ENCODE measurements around the gene ATF7IP.
A peak's percentile ranks its signal among the peaks of the same experiment; 100 is the strongest.

ATF7IP gene

GRCh38 chr12:14403711-14404196 lies 38.3 kb downstream of the ATF7IP start:
- TF ChIP-seq EGR1 (IDR thresholded peaks at IDR 0.05) (no peak), ZBTB7A (IDR thresholded peaks at IDR 0.05; ENCODE audit: low read depth) (no peak), NFIC (IDR thresholded peaks at IDR 0.05) (peak; percentile 89), REST (IDR thresholded peaks at IDR 0.05; ENCODE audit: low read depth) (no peak), TEAD4 (IDR thresholded peaks at IDR 0.05) (peak; percentile 65), RAD21 (IDR thresholded peaks at IDR 0.05; ENCODE audit: low read depth) (0 out of 2 replicates have a peak, but pooled peaks have one; percentile 10), MAX (IDR thresholded peaks at IDR 0.05) (0 out of 2 replicates have a peak, but pooled peaks have one; percentile 12), TCF12 (IDR thresholded peaks at IDR 0.05; ENCODE audit: low read depth) (no peak; the same call in 1 of the 2 replicates), YY1 (IDR thresholded peaks at IDR 0.05; ENCODE audit: low read depth) (no peak), CREB1 (IDR thresholded peaks at IDR 0.05; ENCODE audit: low read depth) (no peak), FOXM1 (IDR thresholded peaks at IDR 0.05; ENCODE audit: borderline replicate concordance, low read depth) (no peak)

GRCh38 chr12:14408208-14408607 lies 42.7 kb downstream of the ATF7IP start:
- TF ChIP-seq NFIC (IDR thresholded peaks at IDR 0.05) = no peak

- TF ChIP-seq YY1 (IDR thresholded peaks at IDR 0.05; ENCODE audit: low read depth) (no peak), TCF12 (IDR thresholded peaks at IDR 0.05; ENCODE audit: low read depth) (no peak), EP300 (IDR thresholded peaks at IDR 0.05; ENCODE audit: borderline replicate concordance) (no peak), MAX (IDR thresholded peaks at IDR 0.05) (no peak), CREB1 (IDR thresholded peaks at IDR 0.05; ENCODE audit: low read depth) (no peak), ZBTB7A (IDR thresholded peaks at IDR 0.05; ENCODE audit: low read depth) (no peak), CEBPB (IDR thresholded peaks at IDR 0.05) (no peak)
Measured at GRCh38 chr12:14410177-14410576, 44.7 kb downstream of the ATF7IP start.

GRCh38 chr12:14410841-14411569 lies 45.5 kb downstream of the ATF7IP start:
- no peak for TF ChIP-seq FOXM1 (IDR thresholded peaks at IDR 0.05; ENCODE audit: borderline replicate concordance, low read depth)
- no peak for TF ChIP-seq YY1 (IDR thresholded peaks at IDR 0.05; ENCODE audit: low read depth)
- no peak for TF ChIP-seq CEBPB (IDR thresholded peaks at IDR 0.05)
- TF ChIP-seq ZBTB7A (IDR thresholded peaks at IDR 0.05; ENCODE audit: low read depth) = no peak
- no peak for TF ChIP-seq REST (IDR thresholded peaks at IDR 0.05; ENCODE audit: low read depth)
- TF ChIP-seq USF1 (IDR thresholded peaks at IDR 0.05) = no peak
- TF ChIP-seq TAF1 (IDR thresholded peaks at IDR 0.05; ENCODE audit: low read depth) = no peak
- no peak for TF ChIP-seq NFIC (IDR thresholded peaks at IDR 0.05)
- no peak for TF ChIP-seq EP300 (IDR thresholded peaks at IDR 0.05; ENCODE audit: borderline replicate concordance)
- TF ChIP-seq MAX (IDR thresholded peaks at IDR 0.05) = no peak
- TF ChIP-seq CREB1 (IDR thresholded peaks at IDR 0.05; ENCODE audit: low read depth) = no peak
- TF ChIP-seq TCF12 (IDR thresholded peaks at IDR 0.05; ENCODE audit: low read depth) = no peak

- TF ChIP-seq TCF12 (IDR thresholded peaks at IDR 0.05; ENCODE audit: low read depth) = no peak
- TF ChIP-seq RAD21 (IDR thresholded peaks at IDR 0.05; ENCODE audit: low read depth) = peak; percentile 18; the same call in 1 of the 2 replicates
Measured at GRCh38 chr12:14416658-14417057, 51.2 kb downstream of the ATF7IP start.

- TF ChIP-seq RAD21 (IDR thresholded peaks at IDR 0.05; ENCODE audit: low read depth) (no peak), NFIC (IDR thresholded peaks at IDR 0.05) (no peak), EGR1 (IDR thresholded peaks at IDR 0.05) (no peak), YY1 (IDR thresholded peaks at IDR 0.05; ENCODE audit: low read depth) (no peak), TAF1 (IDR thresholded peaks at IDR 0.05; ENCODE audit: low read depth) (no peak), EP300 (IDR thresholded peaks at IDR 0.05; ENCODE audit: borderline replicate concordance) (no peak), REST (IDR thresholded peaks at IDR 0.05; ENCODE audit: low read depth) (no peak), CREB1 (IDR thresholded peaks at IDR 0.05; ENCODE audit: low read depth) (no peak), TEAD4 (IDR thresholded peaks at IDR 0.05) (no peak)
Measured at GRCh38 chr12:14417715-14418114, 52.2 kb downstream of the ATF7IP start.
